RPMI8226 (cell line): Measurements from ENCODE around the gene MRPS31.
"Not testable (repeated sequence)": the region's sequence is repeated elsewhere in the genome, so short reads cannot be mapped to it uniquely, and the experiment has no call there.

ENCODE experiments used
- DNase-seq: peaks from one replicate; pipeline ENCODE4 v3.0.0-alpha.2; 2015

Gene MRPS31

GRCh38 chr13:40758811-40759210, 12.2 kb downstream of the MRPS31 start:
- DNase-seq = no peak

- no peak for DNase-seq
These were observed 14.9 kb downstream of the MRPS31 start for GRCh38 chr13:40756042-40756441.

- DNase-seq = no peak
These were observed 15.8 kb downstream of the MRPS31 start for GRCh38 chr13:40755082-40755700.

- no peak for DNase-seq
These were observed 21.7 kb downstream of the MRPS31 start for GRCh38 chr13:40749327-40749726.

GRCh38 chr13:40735232-40735548, 35.8 kb downstream of the MRPS31 start:
- DNase-seq = not testable (repeated sequence)

GRCh38 chr13:40734536-40735231, 36.3 kb downstream of the MRPS31 start:
- DNase-seq = not testable (repeated sequence)

GRCh38 chr13:40732658-40733057, 38.3 kb downstream of the MRPS31 start:
- no peak for DNase-seq

- no peak for DNase-seq
These were observed 42.4 kb downstream of the MRPS31 start for GRCh38 chr13:40728595-40728994.

- DNase-seq = not testable (repeated sequence)
These were observed 56.6 kb downstream of the MRPS31 start for GRCh38 chr13:40714433-40714832.

GRCh38 chr13:40706439-40706838, 64.6 kb downstream of the MRPS31 start:
- DNase-seq = no peak

GRCh38 chr13:40697711-40698110, 73.3 kb downstream of the MRPS31 start:
- DNase-seq = no peak

GRCh38 chr13:40694426-40694825, 76.6 kb downstream of the MRPS31 start:
- DNase-seq = no peak

GRCh38 chr13:40692946-40693345, 78.0 kb downstream of the MRPS31 start:
- DNase-seq = no peak

- no peak for DNase-seq
These were observed 82.2 kb downstream of the MRPS31 start for GRCh38 chr13:40688781-40689180.

- no peak for DNase-seq
These were observed 88.3 kb downstream of the MRPS31 start for GRCh38 chr13:40682449-40683240.

GRCh38 chr13:40681341-40682146, 89.4 kb downstream of the MRPS31 start:
- DNase-seq = no peak

GRCh38 chr13:40680659-40681323, 90.2 kb downstream of the MRPS31 start:
- no peak for DNase-seq

- DNase-seq = no peak
These were observed 91.5 kb downstream of the MRPS31 start for GRCh38 chr13:40679480-40679985.
